ENCODE measurements around the gene NBDY. TPM values are rescaled to one million over a fixed set of nuclear protein-coding genes. Genes with fewer than 3 reads are reported as not detected.
A peak's percentile ranks its signal among the peaks of the same experiment; 100 is the strongest.

Gene NBDY
- total and polyA plus RNA-seq, 11 donors, result 10.4 to 33.5 (median 26.2) TPM

DNA sequence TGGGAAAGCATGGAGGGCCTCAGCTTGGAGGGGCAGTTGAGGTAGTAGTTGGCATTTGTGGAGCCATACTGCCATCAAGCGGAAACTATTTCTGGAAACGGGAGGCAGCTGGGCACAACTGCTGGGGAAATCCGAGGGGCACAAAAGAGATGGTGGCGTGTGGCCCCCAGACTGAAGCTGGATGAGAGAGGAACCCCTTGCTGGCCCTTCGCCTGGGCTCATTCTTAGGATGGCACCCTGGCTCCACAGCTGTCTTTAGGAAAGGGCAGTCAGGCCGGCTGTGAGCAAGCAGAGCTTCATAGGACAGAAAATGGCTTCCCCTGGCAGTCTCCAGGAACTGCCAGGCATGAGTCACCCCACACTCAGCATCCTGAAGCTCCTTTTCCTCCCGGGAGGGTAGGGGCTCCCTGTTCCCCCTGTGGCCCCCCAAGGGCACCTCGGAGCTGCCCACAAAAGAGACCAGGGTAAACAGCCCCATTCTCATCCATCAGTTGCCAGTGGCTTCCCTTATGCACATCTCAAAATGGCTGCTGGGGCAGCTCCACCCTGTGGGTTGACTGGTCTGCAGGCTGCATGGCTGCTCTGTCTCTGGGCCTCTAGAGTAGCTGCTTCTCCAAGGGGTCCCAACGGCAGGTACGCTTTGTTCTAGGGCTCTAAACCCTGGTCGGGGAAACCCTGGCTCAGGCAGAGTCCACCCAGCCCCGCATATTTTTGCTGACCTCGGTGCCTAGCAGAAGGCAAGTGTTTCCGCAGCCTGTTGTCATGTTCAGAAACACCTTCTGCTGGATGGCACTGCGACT lies 64.7 kb downstream of the NBDY start:
- no peaks in the 10 kb centered on the region for H3K9me3 ChIP-seq
- TF ChIP-seq CTCF (IDR thresholded peaks at IDR 0.05), result peak in 1 of 12 donors; percentile 12
- TF ChIP-seq POLR2A (IDR thresholded peaks at IDR 0.05), result no peak
- intact Hi-C loops (cut with DNase I), result loop anchor here in 1 of 10 donors (10.0 kb wide), 1 partner anchor 661 kb away; no protein-coding TSS in a partner anchor
- no peak for DNase-seq
- H3K4me3 ChIP-seq, result no peak overlapping the region
- H3K27ac ChIP-seq, result no peak overlapping the region
- peak in 2 of 4 donors; percentile 32 to 48 for ATAC-seq
- H3K4me1 ChIP-seq, result peaks cover 0 to 23% (median under 1%) of the 10 kb centered on the region in 12 donors
- H3K36me3 ChIP-seq, result no peaks in the 10 kb centered on the region
- H3K27me3 ChIP-seq, result no peaks in the 10 kb centered on the region
- WGBS, 4 donors, result 76 to 94% (median 87%) methylated on average over 15 of the region's 15 CpGs

DNA sequence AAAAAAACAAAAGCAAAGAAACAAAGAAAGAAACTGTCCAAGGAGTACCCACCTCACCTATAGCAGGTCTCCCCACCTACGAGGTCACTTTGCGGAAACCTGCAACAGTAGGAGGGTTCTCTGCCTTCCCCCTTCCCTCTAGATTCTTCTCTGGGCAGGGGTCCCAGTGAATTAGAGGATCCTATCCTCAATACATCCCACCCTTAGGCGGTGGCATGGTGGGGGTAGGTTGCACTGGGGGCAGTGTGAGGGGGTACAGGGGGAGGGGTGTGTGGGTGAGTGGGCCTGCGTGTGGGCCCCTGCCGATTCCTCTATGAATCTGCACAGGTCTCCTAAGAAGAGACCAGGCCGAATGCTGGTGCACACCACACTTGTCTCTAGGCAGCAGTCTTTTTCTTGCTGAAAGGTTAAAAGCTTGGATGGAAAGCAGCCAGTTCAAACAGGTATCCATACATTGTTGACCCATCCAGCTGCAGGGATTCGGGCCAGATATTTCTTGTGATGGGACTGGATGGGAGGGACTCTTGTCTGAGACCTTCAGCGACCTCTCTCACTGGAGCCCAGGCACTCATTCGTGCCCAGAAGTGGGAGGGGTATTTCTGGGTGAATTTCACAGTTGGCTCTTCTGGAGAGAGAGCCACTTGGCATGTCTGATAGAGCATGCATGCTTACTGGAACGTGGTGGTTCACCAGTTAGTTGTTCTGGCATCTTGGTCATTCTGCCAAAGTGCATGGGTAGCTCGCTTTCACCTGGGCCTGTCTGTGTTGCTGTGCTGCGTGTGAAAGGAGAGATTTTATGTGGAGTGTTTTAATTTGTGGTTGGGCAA lies 65.6 kb downstream of the NBDY start:
- intact Hi-C loops (cut with DNase I), result loop anchor here in 1 of 10 donors (10.0 kb wide), 1 partner anchor 660 kb away; no protein-coding TSS in a partner anchor

GRCh38 chrX:56795309-56795868 lies 66.3 kb downstream of the NBDY start:
- 86 to 94% (median 92%) methylated on average over 13 to 14 of the region's 14 CpGs for WGBS, 4 donors
- Histone ChIP-seq H3K27me3 (no peaks in the 10 kb centered on the region), H3K4me1 (peaks cover 0 to 19% (median under 1%) of the 10 kb centered on the region in 12 donors), H3K9me3 (no peaks in the 10 kb centered on the region), H3K4me3 (no peak overlapping the region), H3K36me3 (no peaks in the 10 kb centered on the region), H3K27ac (no peak overlapping the region)
- TF ChIP-seq POLR2A (IDR thresholded peaks at IDR 0.05), result no peak
- TF ChIP-seq CTCF (IDR thresholded peaks at IDR 0.05), result no peak
- DNase-seq (no peak), ATAC-seq (no peak)
- intact Hi-C loops (cut with DNase I), result loop anchor here in 1 of 10 donors (10.0 kb wide), 1 partner anchor 659 kb away; no protein-coding TSS in a partner anchor

More for the DNA sequence above, 65.6 kb downstream of the NBDY start:
- no peak for DNase-seq
- no peak overlapping the region for H3K4me3 ChIP-seq
- ATAC-seq, result no peak
- H3K4me1 ChIP-seq, result peaks cover 0 to 18% (median under 1%) of the 10 kb centered on the region in 12 donors
- TF ChIP-seq POLR2A (IDR thresholded peaks at IDR 0.05) (no peak), CTCF (IDR thresholded peaks at IDR 0.05) (no peak)
- no peaks in the 10 kb centered on the region for H3K27me3 ChIP-seq
- no peak overlapping the region for H3K27ac ChIP-seq
- no peaks in the 10 kb centered on the region for H3K36me3 ChIP-seq
- H3K9me3 ChIP-seq, result no peaks in the 10 kb centered on the region
- WGBS, 4 donors, result 63 to 76% (median 75%) methylated on average over 8 to 12 of the region's 12 CpGs
